B cell (primary cell): ENCODE data around the gene BMPR1A. TPM values are rescaled to one million over a fixed set of nuclear protein-coding genes. Genes with fewer than 3 reads are reported as not detected.

Experiments used
- ATAC-seq: fragments of 200-7000 bp; cut with Tn5 transposase; one replicate; pipeline ENCODE4 v1.10.0; 2021; ENCODE audit warnings: low read depth, mild to moderate bottlenecking, moderate number of reproducible peaks, moderate library complexity
- CTCF ChIA-PET: fragments of 350-600 bp; sonication (Branson Sonifier 250); formaldehyde crosslinking; loops from one replicate; lab custom pipeline; 2021; ENCODE audit warnings: antibody characterized with exemption, inconsistent platforms; lab: Charles Lee
- POLR2A ChIA-PET: fragments of 350-600 bp; sonication (Branson Sonifier 250); formaldehyde crosslinking; loops from one replicate; lab custom pipeline; 2021; ENCODE audit warnings: antibody characterized with exemption; lab: Charles Lee
- DNase-seq: peaks from one replicate; pipeline ENCODE4 v3.0.0; 2013
- H2AFZ ChIP-seq: 2 replicates; pipeline ENCODE4 v1.6.1; 2012; ENCODE audit warnings: mild to moderate bottlenecking, low read depth, low read length; ENCODE audit not compliant: insufficient read depth, poor library complexity, severe bottlenecking
- H3K27ac ChIP-seq, 2 donors: 1 replicate in 1 of 2; 2 replicates in 1 of 2; pipeline ENCODE4 v1.5.1; 2012 to 2013; ENCODE audit warnings: low read length in 2 of 2, mild to moderate bottlenecking in 2 of 2, moderate library complexity in 1 of 2
- H3K27me3 ChIP-seq, 4 experiments: fragments of 200-600 bp in 1 of 4; sonication (generic) in 1 of 4; replicated peaks in 1 of 4; 1 replicate in 2 of 4; 2 replicates in 2 of 4; pipeline versions ENCODE4 v1.6.1 to v1.7.0; 2013 to 2016; ENCODE audit warnings: low read length in 3 of 4, mild to moderate bottlenecking in 2 of 4, mixed read lengths in 1 of 4, moderate library complexity in 1 of 4; ENCODE audit not compliant: insufficient read depth in 4 of 4, control insufficient read depth in 3 of 4; ENCODE audit errors: control extremely low read depth in 1 of 4
- H3K36me3 ChIP-seq, 2 experiments: replicated peaks in 1 of 2; 1 replicate in 1 of 2; 2 replicates in 1 of 2; pipeline versions ENCODE4 v1.6.1 to v1.7.1; 2013; ENCODE audit warnings: low read length in 1 of 2; ENCODE audit not compliant: insufficient read depth in 2 of 2, control insufficient read depth in 1 of 2; ENCODE audit errors: control extremely low read depth in 1 of 2, extremely low read depth in 1 of 2
- H3K4me1 ChIP-seq, 2 donors: fragments of 200-600 bp in 1 of 2; sonication (generic) in 1 of 2; 1 replicate in 1 of 2; 2 replicates in 1 of 2; pipeline versions ENCODE4 v1.5.1 to v1.6.1; 2013 to 2017; ENCODE audit warnings: low read length in 2 of 2; ENCODE audit not compliant: control insufficient read depth in 2 of 2, insufficient read depth in 2 of 2
- H3K4me2 ChIP-seq: replicated peaks from 2 replicates; pipeline ENCODE3; 2012; ENCODE audit warnings: mild to moderate bottlenecking, low read depth, low read length; ENCODE audit not compliant: poor library complexity, severe bottlenecking
- H3K4me3 ChIP-seq, 5 experiments: fragments of 200-600 bp in 1 of 5; sonication (generic) in 1 of 5; 1 replicate in 3 of 5; 2 replicates in 2 of 5; pipeline versions ENCODE4 v1.5.1 to v1.7.0; 2011 to 2016; ENCODE audit warnings: low read length in 4 of 5, mild to moderate bottlenecking in 4 of 5, low read depth in 2 of 5, control low read depth in 1 of 5, moderate library complexity in 1 of 5; ENCODE audit not compliant: insufficient read depth in 1 of 5; ENCODE audit errors: control extremely low read depth in 1 of 5, extremely low read depth in 1 of 5
- H3K79me2 ChIP-seq: fragments of 200-600 bp; sonication (generic); one replicate; pipeline ENCODE4 v1.6.0; 2016; ENCODE audit warnings: low read length; ENCODE audit not compliant: control insufficient read depth, insufficient read depth
- H3K9ac ChIP-seq: fragments of 200-600 bp; sonication (generic); 2 replicates; pipeline ENCODE4 v1.6.1; 2017; ENCODE audit warnings: mild to moderate bottlenecking, low read length, moderate library complexity
- H3K9me3 ChIP-seq, 3 donors: one replicate each; pipeline versions ENCODE4 v1.6.1 to v1.7.1; 2013; ENCODE audit warnings: low read length in 2 of 3; ENCODE audit not compliant: control insufficient read depth in 2 of 3, insufficient read depth in 1 of 3; ENCODE audit errors: control extremely low read depth in 1 of 3
- H4K20me1 ChIP-seq: 2 replicates; pipeline ENCODE4 v1.6.0; 2012; ENCODE audit warnings: mild to moderate bottlenecking, low read length; ENCODE audit not compliant: insufficient read depth, control insufficient read depth, poor library complexity, severe bottlenecking
- H3K27ac Mint-ChIP-seq: one replicate; pipeline ENCODE4 v1.8.0; 2021; ENCODE audit warnings: mixed read lengths
- H3K27me3 Mint-ChIP-seq: one replicate; pipeline ENCODE4 v1.8.0; 2021; ENCODE audit warnings: mixed read lengths
- H3K4me1 Mint-ChIP-seq: one replicate; pipeline ENCODE4 v1.8.0; 2021; ENCODE audit warnings: mixed read lengths
- H3K4me3 Mint-ChIP-seq: one replicate; pipeline ENCODE4 v1.8.0; 2021; ENCODE audit warnings: mixed read lengths
- H3K9me3 Mint-ChIP-seq: one replicate; pipeline ENCODE4 v1.8.0; 2022; ENCODE audit warnings: mixed read lengths; ENCODE audit not compliant: insufficient read depth
- EZH2 ChIP-seq: IDR thresholded peaks from 2 replicates; pipeline ENCODE4 v1.6.1; 2012; ENCODE audit warnings: borderline replicate concordance, low read depth, mild to moderate bottlenecking, moderate library complexity, low read length; ENCODE audit not compliant: insufficient read depth, poor library complexity, severe bottlenecking
- WGBS: methylation state at CpG from one replicate; pipeline ENCODE4 v1.1.5; 2013; ENCODE audit warnings: missing lambda C conversion rate; ENCODE audit not compliant: insufficient coverage; 5-methylcytosine and 5-hydroxymethylcytosine counted together
- intact Hi-C: fragments of 100-400 bp; cut with micrococcal nuclease; formaldehyde crosslinking; loops from one replicate; pipeline ENCODE4 v1.10.0; 2022
- polyA plus RNA-seq: library from polyadenylated mRNA; depleted of rRNA; stranded (reverse); fragments of >200 nt; gene quantifications from 2 replicates; pipeline ENCODE4 v1.2.3, GENCODE V29; 2012
- total RNA-seq, 2 donors: library from RNA; stranded (reverse); fragments of 120-200 nt in 1 of 2; gene quantifications; 1 replicate in 1 of 2; 2 replicates in 1 of 2; pipeline versions ENCODE4 v1.2.3 to v1.2.4, GENCODE V29; 2013 to 2022
- TF ChIP-seq, protein P1 (sequence below): fragments of 200-600 bp; IDR thresholded peaks from one replicate; pipeline ENCODE4 v1.8.0; 2022; ENCODE audit warnings: antibody characterized with exemption, mild to moderate bottlenecking

The BMPR1A gene
- total and polyA plus RNA-seq, 2 donors (not counting 1 experiment from before 2014, with no cell fraction given) = 1.9 to 15.1 TPM

DNA sequence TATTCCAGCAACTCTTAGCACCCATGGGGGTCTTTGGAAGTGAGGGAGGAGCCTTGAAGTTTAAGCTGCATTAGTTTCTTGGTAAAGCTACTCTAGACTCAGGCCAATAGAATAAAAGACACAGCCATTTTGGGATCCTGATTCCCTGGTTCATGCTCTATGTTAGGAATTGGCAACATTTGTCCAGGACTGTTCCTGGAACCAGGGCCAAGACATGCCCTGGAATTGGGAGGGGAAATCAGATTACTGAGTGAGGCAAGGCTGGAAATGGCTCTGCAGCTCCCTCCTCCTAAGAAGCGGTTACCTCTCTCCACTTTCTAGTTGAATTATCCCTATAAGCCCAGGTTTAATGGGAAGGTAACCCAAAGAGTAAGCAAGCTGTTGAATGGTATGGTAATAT is 14.2 kb upstream of the BMPR1A start:
- Mint-ChIP-seq H3K27me3 (peaks cover 14% of the 10 kb centered on the region), H3K9me3 (no peaks in the 10 kb centered on the region), H3K4me1 (no peaks in the 10 kb centered on the region), H3K4me3 (no peak overlapping the region), H3K27ac (no peak overlapping the region)
- Histone ChIP-seq H3K27me3 (peaks cover 0 to 16% (median 7%) of the 10 kb centered on the region in 4 experiments), H4K20me1 (no peaks in the 10 kb centered on the region), H3K4me2 (no peak overlapping the region), H2AFZ (no peak overlapping the region), H3K79me2 (no peaks in the 10 kb centered on the region), H3K4me3 (no peak overlapping the region), H3K9me3 (no peaks in the 10 kb centered on the region), H3K4me1 (no peaks in the 10 kb centered on the region), H3K9ac (no peak overlapping the region), H3K36me3 (no peaks in the 10 kb centered on the region), H3K27ac (no peak overlapping the region)
- no peak for DNase-seq
- no peak for TF ChIP-seq EZH2
- TF ChIP-seq, protein P1, sequence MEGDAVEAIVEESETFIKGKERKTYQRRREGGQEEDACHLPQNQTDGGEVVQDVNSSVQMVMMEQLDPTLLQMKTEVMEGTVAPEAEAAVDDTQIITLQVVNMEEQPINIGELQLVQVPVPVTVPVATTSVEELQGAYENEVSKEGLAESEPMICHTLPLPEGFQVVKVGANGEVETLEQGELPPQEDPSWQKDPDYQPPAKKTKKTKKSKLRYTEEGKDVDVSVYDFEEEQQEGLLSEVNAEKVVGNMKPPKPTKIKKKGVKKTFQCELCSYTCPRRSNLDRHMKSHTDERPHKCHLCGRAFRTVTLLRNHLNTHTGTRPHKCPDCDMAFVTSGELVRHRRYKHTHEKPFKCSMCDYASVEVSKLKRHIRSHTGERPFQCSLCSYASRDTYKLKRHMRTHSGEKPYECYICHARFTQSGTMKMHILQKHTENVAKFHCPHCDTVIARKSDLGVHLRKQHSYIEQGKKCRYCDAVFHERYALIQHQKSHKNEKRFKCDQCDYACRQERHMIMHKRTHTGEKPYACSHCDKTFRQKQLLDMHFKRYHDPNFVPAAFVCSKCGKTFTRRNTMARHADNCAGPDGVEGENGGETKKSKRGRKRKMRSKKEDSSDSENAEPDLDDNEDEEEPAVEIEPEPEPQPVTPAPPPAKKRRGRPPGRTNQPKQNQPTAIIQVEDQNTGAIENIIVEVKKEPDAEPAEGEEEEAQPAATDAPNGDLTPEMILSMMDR = no peak
- WGBS = no CpG with 5 or more reads among the region's 1 CpG
- intact Hi-C loops = no loop called here
- POLR2A ChIA-PET = no interaction called here
- ATAC-seq = no peak
- CTCF ChIA-PET = no interaction called here

DNA sequence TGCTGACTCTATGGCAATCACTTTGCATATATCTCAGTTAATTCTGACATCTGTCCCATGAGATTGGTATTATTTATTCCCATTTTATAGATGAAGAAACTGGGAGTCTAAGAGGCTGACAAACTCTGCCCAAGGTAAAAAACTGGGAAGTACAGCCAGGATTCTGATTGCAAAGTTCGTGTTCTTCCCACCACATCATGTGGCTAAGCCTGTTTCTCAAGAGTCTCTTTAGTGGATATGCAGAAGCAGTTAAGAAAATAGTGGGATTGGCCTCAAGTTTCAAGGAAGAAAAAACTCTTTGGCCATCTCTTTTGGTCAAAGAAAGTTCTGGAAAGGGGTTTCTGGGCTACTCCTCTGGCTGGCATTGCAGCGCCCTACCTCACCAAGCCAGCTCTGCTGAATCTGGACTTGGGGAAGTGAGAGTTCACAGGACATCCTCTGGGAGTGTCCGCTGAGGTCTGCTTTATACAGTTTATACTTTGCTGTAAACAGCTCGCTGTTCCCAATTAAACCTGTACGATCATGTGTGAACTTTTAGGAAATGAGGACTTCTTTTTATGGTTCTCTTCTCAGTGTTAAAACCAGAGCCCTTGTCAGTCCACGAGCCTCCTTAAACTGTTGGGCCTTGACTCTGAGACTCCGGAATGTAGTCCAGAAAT is 12.2 kb upstream of the BMPR1A start:
- Histone ChIP-seq H3K9me3 (no peaks in the 10 kb centered on the region), H3K4me2 (no peak overlapping the region), H3K4me1 (peaks cover 6 to 7% of the 10 kb centered on the region in 2 donors), H4K20me1 (no peaks in the 10 kb centered on the region), H3K27ac (no peak overlapping the region), H3K4me3 (no peak overlapping the region), H3K79me2 (no peaks in the 10 kb centered on the region), H3K9ac (no peak overlapping the region), H3K36me3 (no peaks in the 10 kb centered on the region), H3K27me3 (peaks cover 0 to 16% (median 8%) of the 10 kb centered on the region in 4 experiments), H2AFZ (no peak overlapping the region)
- ATAC-seq (no peak), DNase-seq (no peak)
- no peak overlapping the region for H3K27ac Mint-ChIP-seq
- intact Hi-C loops = no loop called here
- peaks cover 18% of the 10 kb centered on the region for H3K27me3 Mint-ChIP-seq
- ChIA-PET CTCF (no interaction called here), POLR2A (no interaction called here)
- WGBS = 84% methylated on average over 4 of the region's 7 CpGs
- H3K4me3 Mint-ChIP-seq = no peak overlapping the region
- peaks cover 6% of the 10 kb centered on the region for H3K4me1 Mint-ChIP-seq
- no peaks in the 10 kb centered on the region for H3K9me3 Mint-ChIP-seq
- TF ChIP-seq, protein P1 = no peak
- TF ChIP-seq EZH2 = no peak
